Endothelial cell of umbilical vein (primary cell): ENCODE measurements around the gene GHRH. TPM values are rescaled to one million over a fixed set of nuclear protein-coding genes. Genes with fewer than 3 reads are reported as not detected.

Source experiments
- BruUV-seq: library from RNA; stranded (reverse); fragments of 400-500 nt; replicated peaks from 2 replicates; lab custom pipeline; 2021; lab: Mats Ljungman, UMichigan
- CTCF ChIA-PET: fragments of 300-600, 350-600 bp; sonication (Branson Sonifier 250); formaldehyde crosslinking; loops from one replicate; lab custom pipeline; 2021; ENCODE audit warnings: antibody characterized with exemption, inconsistent platforms; lab: Charles Lee
- POLR2A ChIA-PET: fragments of 300-600, 350-600 bp; sonication (Branson Sonifier 250); formaldehyde crosslinking; loops from one replicate; lab custom pipeline; 2021; ENCODE audit warnings: antibody characterized with exemption, inconsistent platforms; lab: Charles Lee
- DNase-seq: peaks from one replicate; pipeline ENCODE4 v3.0.0-alpha.2; 2011; ENCODE audit warnings: low read depth, low spot score
- FAIRE-seq: peaks from 2 replicates; lab custom pipeline; 2011; peaks lifted over from hg19 to GRCh38; lab: Jason Lieb, UNC
- H2AFZ ChIP-seq: 2 replicates; pipeline ENCODE4 v1.6.0; 2012; ENCODE audit warnings: low read depth, low read length, control low read depth, inconsistent platforms
- H3K27ac ChIP-seq: 2 replicates; pipeline ENCODE4 v1.5.1; 2011; ENCODE audit warnings: low read depth, mild to moderate bottlenecking, control low read depth, low read length, moderate library complexity; ENCODE audit not compliant: insufficient read depth
- H3K27me3 ChIP-seq, 2 experiments: 2 replicates each; pipeline versions ENCODE4 v1.6.0 to v1.6.1; 2011; ENCODE audit warnings: low read length in 2 of 2, mixed read lengths in 1 of 2; ENCODE audit not compliant: control insufficient read depth in 2 of 2, insufficient read depth in 2 of 2
- H3K36me3 ChIP-seq, 2 experiments: 2 replicates in 1 of 2; 3 replicates in 1 of 2; pipeline ENCODE4 v1.5.1; 2011; ENCODE audit warnings: low read length in 2 of 2, mild to moderate bottlenecking in 1 of 2, moderate library complexity in 1 of 2; ENCODE audit not compliant: control insufficient read depth in 2 of 2, insufficient read depth in 2 of 2; ENCODE audit errors: extremely low read depth in 1 of 2
- H3K4me1 ChIP-seq: 3 replicates; pipeline ENCODE4 v1.5.1; 2011; ENCODE audit warnings: mild to moderate bottlenecking, low read length; ENCODE audit not compliant: control insufficient read depth, insufficient read depth; ENCODE audit errors: extremely low read depth
- H3K4me2 ChIP-seq: 2 replicates; pipeline ENCODE4 v1.6.1; 2011; ENCODE audit warnings: low read length, control low read depth, mixed read lengths; ENCODE audit not compliant: insufficient read depth
- H3K4me3 ChIP-seq, 3 experiments: fragments of 200-600 bp in 1 of 3; sonication (generic), shearing (Covaris generic) in 1 of 3; replicated peaks in 1 of 3; 2 replicates each; pipeline ENCODE4 v1.5.1; 2011 to 2016; ENCODE audit warnings: control low read depth in 3 of 3, low read length in 3 of 3, mild to moderate bottlenecking in 2 of 3, inconsistent platforms in 1 of 3, low read depth in 1 of 3, moderate library complexity in 1 of 3; ENCODE audit not compliant: insufficient read depth in 1 of 3
- H3K79me2 ChIP-seq: 2 replicates; pipeline ENCODE4 v1.6.0; 2012; ENCODE audit warnings: low read length, inconsistent platforms; ENCODE audit not compliant: control insufficient read depth, insufficient read depth
- H3K9ac ChIP-seq: replicated peaks from 2 replicates; pipeline ENCODE3; 2011; ENCODE audit warnings: low read length, control low read depth; ENCODE audit not compliant: insufficient read depth; ENCODE audit errors: extremely low read depth
- H3K9me1 ChIP-seq: replicated peaks from 3 replicates; pipeline ENCODE4 v1.6.0; 2011; ENCODE audit warnings: mild to moderate bottlenecking, low read length; ENCODE audit not compliant: control insufficient read depth, insufficient read depth; ENCODE audit errors: extremely low read depth
- H3K9me3 ChIP-seq: replicated peaks from 2 replicates; pipeline ENCODE4 v1.5.1; 2012; ENCODE audit warnings: low read length, inconsistent platforms; ENCODE audit not compliant: control insufficient read depth, insufficient read depth
- H4K20me1 ChIP-seq: replicated peaks from 2 replicates; pipeline ENCODE3; 2011; ENCODE audit warnings: mild to moderate bottlenecking, low read length; ENCODE audit not compliant: control insufficient read depth, insufficient read depth; ENCODE audit errors: extremely low read depth
- EZH2 ChIP-seq: IDR thresholded peaks from 2 replicates; pipeline ENCODE4 v1.6.1; 2012; ENCODE audit warnings: borderline replicate concordance, low read depth, mild to moderate bottlenecking, moderate library complexity, low read length, inconsistent platforms; ENCODE audit not compliant: severe bottlenecking
- FOS ChIP-seq: IDR thresholded peaks from 2 replicates; pipeline ENCODE4 v1.6.1; 2011; ENCODE audit warnings: mild to moderate bottlenecking, low read length, moderate library complexity, borderline replicate concordance; ENCODE audit not compliant: insufficient read depth
- JUN ChIP-seq: IDR thresholded peaks from 2 replicates; pipeline ENCODE4 v1.6.1; 2011; ENCODE audit warnings: borderline replicate concordance, low read depth; ENCODE audit not compliant: insufficient read length, insufficient read depth
- MAX ChIP-seq: IDR thresholded peaks from 2 replicates; pipeline ENCODE4 v1.6.1; 2011; ENCODE audit not compliant: insufficient read depth, insufficient read length
- MYC ChIP-seq: IDR thresholded peaks from one replicate; pipeline ENCODE4 v1.6.1; 2011; ENCODE audit warnings: mild to moderate bottlenecking, low read depth, low read length
- POLR2A ChIP-seq: IDR thresholded peaks from 2 replicates; pipeline ENCODE4 v1.6.1; 2012; ENCODE audit warnings: low read depth, mild to moderate bottlenecking, control low read depth, low read length
- dilution Hi-C: fragments of 300-500 bp; cut with MboI; formaldehyde crosslinking; loops from one replicate; pipeline ENCODE4 v1.15.0; 2019; ENCODE audit warnings: low sequenced_read_pairs; ENCODE audit not compliant: extremely low pct_ligation_motif_present
- intact Hi-C: fragments of 100-400 bp; cut with micrococcal nuclease; formaldehyde crosslinking; loops from one replicate; pipeline ENCODE4 v1.10.0; 2022
- polyA plus RNA-seq, 4 experiments: library from polyadenylated mRNA; depleted of rRNA in 3 of 4; stranded (reverse) in 3 of 4; unstranded in 1 of 4; fragments of >200 nt; gene quantifications; 2 replicates each; pipeline versions ENCODE4 v1.2.1 to v1.2.3, GENCODE V29; 2011 to 2012; ENCODE audit warnings: missing spikeins in 1 of 4
- total RNA-seq: library from RNA; stranded (reverse); gene quantifications from 2 replicates; pipeline ENCODE4 v1.2.3, GENCODE V29; 2021
- TF ChIP-seq, protein P1 (sequence below), 2 donors: IDR thresholded peaks; 1 replicate in 1 of 2; 2 replicates in 1 of 2; pipeline ENCODE4 v1.5.1; 2011; ENCODE audit warnings: low read length in 2 of 2, mild to moderate bottlenecking in 2 of 2, moderate library complexity in 2 of 2, control low read depth in 1 of 2, inconsistent platforms in 1 of 2, low read depth in 1 of 2; ENCODE audit not compliant: insufficient read depth in 1 of 2; ENCODE audit errors: extremely low read depth in 1 of 2

The GHRH gene
- total and polyA plus RNA-seq, 2 donors (not counting 3 experiments of a cell fraction or from before 2014, with no cell fraction given) = not detected

- Histone ChIP-seq H3K9me1 (no peaks in the 10 kb centered on the region), H3K9ac (no peak overlapping the region), H2AFZ (no peak overlapping the region), H3K79me2 (peaks cover 12% of the 10 kb centered on the region), H3K4me1 (no peaks in the 10 kb centered on the region), H3K27me3 (no peaks in the 10 kb centered on the region), H3K9me3 (no peaks in the 10 kb centered on the region), H4K20me1 (no peaks in the 10 kb centered on the region), H3K4me2 (no peak overlapping the region), H3K4me3 (no peak overlapping the region), H3K27ac (no peak overlapping the region), H3K36me3 (peaks cover 13 to 31% of the 10 kb centered on the region in 2 experiments)
- TF ChIP-seq MAX = no peak
- no peak for TF ChIP-seq MYC
- TF ChIP-seq, protein P1, sequence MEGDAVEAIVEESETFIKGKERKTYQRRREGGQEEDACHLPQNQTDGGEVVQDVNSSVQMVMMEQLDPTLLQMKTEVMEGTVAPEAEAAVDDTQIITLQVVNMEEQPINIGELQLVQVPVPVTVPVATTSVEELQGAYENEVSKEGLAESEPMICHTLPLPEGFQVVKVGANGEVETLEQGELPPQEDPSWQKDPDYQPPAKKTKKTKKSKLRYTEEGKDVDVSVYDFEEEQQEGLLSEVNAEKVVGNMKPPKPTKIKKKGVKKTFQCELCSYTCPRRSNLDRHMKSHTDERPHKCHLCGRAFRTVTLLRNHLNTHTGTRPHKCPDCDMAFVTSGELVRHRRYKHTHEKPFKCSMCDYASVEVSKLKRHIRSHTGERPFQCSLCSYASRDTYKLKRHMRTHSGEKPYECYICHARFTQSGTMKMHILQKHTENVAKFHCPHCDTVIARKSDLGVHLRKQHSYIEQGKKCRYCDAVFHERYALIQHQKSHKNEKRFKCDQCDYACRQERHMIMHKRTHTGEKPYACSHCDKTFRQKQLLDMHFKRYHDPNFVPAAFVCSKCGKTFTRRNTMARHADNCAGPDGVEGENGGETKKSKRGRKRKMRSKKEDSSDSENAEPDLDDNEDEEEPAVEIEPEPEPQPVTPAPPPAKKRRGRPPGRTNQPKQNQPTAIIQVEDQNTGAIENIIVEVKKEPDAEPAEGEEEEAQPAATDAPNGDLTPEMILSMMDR (IDR thresholded peaks at IDR 0.05; ENCODE audit: extremely low read depth in 1 of 2, insufficient read depth in 1 of 2, low read depth in 1 of 2, low read length in 2 of 2) = no peak
- no peak for TF ChIP-seq FOS
- TF ChIP-seq JUN = no peak
- no peak for TF ChIP-seq POLR2A
- no peak for TF ChIP-seq EZH2
- CTCF ChIA-PET = interaction anchor here (1.0 to 1.8 kb wide), 2 partner anchors 10 to 25 kb away, joined by 3 to 10 read pairs; no protein-coding TSS in a partner anchor
- no peak for FAIRE-seq
- DNase-seq = no peak
- POLR2A ChIA-PET = no interaction called here
- intact Hi-C loops (no loop called here), dilution Hi-C loops (no loop called here)
- no TSS peak for BruUV-seq
Measured at GRCh38 chr20:37219751-37220668, 41.6 kb downstream of the GHRH start.
